Right lobe of liver (tissue), 6 donors: Measurements from ENCODE around the gene ADGRL4. TPM values are rescaled to one million over a fixed set of nuclear protein-coding genes. Genes with fewer than 3 reads are reported as not detected.

Source experiments
- ATAC-seq, 4 donors: fragments of 200-7000 bp; cut with Tn5 transposase; one replicate each; pipeline ENCODE4 v1.9.1; 2020; ENCODE audit warnings: mild to moderate bottlenecking in 4 of 4, moderate library complexity in 4 of 4
- DNase-seq, 3 donors: peaks; one replicate each; pipeline ENCODE4 v3.0.0-alpha.2; 2020
- H3K27ac ChIP-seq, 3 donors: fragments of 200-600 bp; one replicate each; pipeline ENCODE4 v1.8.0; 2022
- H3K27me3 ChIP-seq, 2 donors: fragments of 200-600 bp; one replicate each; pipeline ENCODE4 v1.8.0; 2022
- H3K36me3 ChIP-seq, 4 donors: fragments of 200-600 bp; sonication (generic) in 1 of 4; one replicate each; pipeline versions ENCODE4 v1.5.1 to v1.8.0; 2017 to 2022; ENCODE audit warnings: control low read depth in 1 of 4
- H3K4me1 ChIP-seq, 4 donors: fragments of 200-600 bp; sonication (generic) in 1 of 4; one replicate each; pipeline versions ENCODE4 v1.5.1 to v1.8.0; 2017 to 2022; ENCODE audit warnings: control low read depth in 1 of 4
- H3K4me3 ChIP-seq, 3 donors: fragments of 200-600 bp; one replicate each; pipeline ENCODE4 v1.8.0; 2022
- H3K9me3 ChIP-seq, 4 donors: fragments of 200-600 bp; sonication (generic) in 1 of 4; one replicate each; pipeline versions ENCODE4 v1.5.1 to v1.8.0; 2017 to 2022; ENCODE audit warnings: control low read depth in 1 of 4
- POLR2A ChIP-seq: fragments of 450-650 bp; IDR thresholded peaks from one replicate; pipeline ENCODE4 v1.6.1; 2017; ENCODE audit warnings: antibody characterized with exemption, mild to moderate bottlenecking
- WGBS: methylation state at CpG from one replicate; pipeline ENCODE4 v1.1.6; 2018; ENCODE audit warnings: low coverage, low lambda C conversion rate; ENCODE audit not compliant: insufficient coverage; ENCODE audit errors: missing lambda C conversion rate; 5-methylcytosine and 5-hydroxymethylcytosine counted together
- intact Hi-C, 2 donors: fragments of 100-400 bp; cut with DNase I; formaldehyde crosslinking; loops; one replicate each; pipeline versions ENCODE4 v1.11.2 to v1.14.1; 2022
- total RNA-seq, 6 experiments: library from RNA; depleted of rRNA in 2 of 6; stranded (reverse); fragments of >200 nt in 2 of 6; fragmentation: NEBNext Ultra II Directional in 3 of 6; extraction: Animal tissue kit (Norgen Biotek cat#: 25700) in 3 of 6; gene quantifications; one replicate each; pipeline versions ENCODE4 v1.1.0 to v1.2.4, GENCODE V29; 2016 to 2023
- TF ChIP-seq, protein P1 (sequence below), 4 donors: fragments of 200-600 bp in 3 of 4; fragments of 450-650 bp in 1 of 4; IDR thresholded peaks; one replicate each; pipeline versions ENCODE4 v1.5.1 to v1.8.0; 2016 to 2022; ENCODE audit warnings: antibody characterized with exemption in 4 of 4, mild to moderate bottlenecking in 2 of 4
- donor health status: DM: no; HTN: yes; CAD: no.
- donor health status: DM: no; HTN: no; CAD: no.
- donor health status: DM: no; HTN: no; CAD: no.
- donor health status: DM: no; HTN: yes; CAD: no.
- donor health status: DM: no; HTN: yes; CAD: no.

The ADGRL4 gene
- total RNA-seq, 6 experiments from 2014 or later, result 3.0 to 14.9 (median 6.8) TPM

DNA sequence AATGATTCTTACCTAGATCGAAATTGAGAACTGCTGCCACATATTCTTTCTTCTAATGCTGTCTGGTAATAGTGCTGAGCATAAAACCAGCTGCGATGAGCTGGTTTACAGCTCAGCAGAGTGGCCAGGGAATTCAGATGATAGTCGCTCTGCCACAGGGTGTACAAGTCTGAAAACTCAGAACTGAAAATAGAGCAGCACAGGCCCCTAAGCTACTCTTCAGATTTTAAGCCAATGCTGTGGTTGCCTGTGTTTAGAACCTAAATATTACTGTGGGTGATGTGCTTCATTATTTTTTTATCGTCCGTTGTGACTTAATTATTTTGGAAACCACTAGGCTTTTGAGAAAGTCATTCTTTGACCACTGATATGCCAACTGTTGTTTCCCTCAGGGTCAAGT, 152.0 kb downstream of the ADGRL4 start:
- no peak overlapping the region for H3K27ac ChIP-seq
- no peaks in the 10 kb centered on the region for H3K27me3 ChIP-seq
- H3K9me3 ChIP-seq, result no peaks in the 10 kb centered on the region
- ATAC-seq (no peak), DNase-seq (no peak)
- WGBS, result 48% methylated on average over 5 of the region's 5 CpGs
- intact Hi-C loops, result no loop called here
- H3K4me3 ChIP-seq, result no peak overlapping the region
- TF ChIP-seq, protein P1, sequence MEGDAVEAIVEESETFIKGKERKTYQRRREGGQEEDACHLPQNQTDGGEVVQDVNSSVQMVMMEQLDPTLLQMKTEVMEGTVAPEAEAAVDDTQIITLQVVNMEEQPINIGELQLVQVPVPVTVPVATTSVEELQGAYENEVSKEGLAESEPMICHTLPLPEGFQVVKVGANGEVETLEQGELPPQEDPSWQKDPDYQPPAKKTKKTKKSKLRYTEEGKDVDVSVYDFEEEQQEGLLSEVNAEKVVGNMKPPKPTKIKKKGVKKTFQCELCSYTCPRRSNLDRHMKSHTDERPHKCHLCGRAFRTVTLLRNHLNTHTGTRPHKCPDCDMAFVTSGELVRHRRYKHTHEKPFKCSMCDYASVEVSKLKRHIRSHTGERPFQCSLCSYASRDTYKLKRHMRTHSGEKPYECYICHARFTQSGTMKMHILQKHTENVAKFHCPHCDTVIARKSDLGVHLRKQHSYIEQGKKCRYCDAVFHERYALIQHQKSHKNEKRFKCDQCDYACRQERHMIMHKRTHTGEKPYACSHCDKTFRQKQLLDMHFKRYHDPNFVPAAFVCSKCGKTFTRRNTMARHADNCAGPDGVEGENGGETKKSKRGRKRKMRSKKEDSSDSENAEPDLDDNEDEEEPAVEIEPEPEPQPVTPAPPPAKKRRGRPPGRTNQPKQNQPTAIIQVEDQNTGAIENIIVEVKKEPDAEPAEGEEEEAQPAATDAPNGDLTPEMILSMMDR (IDR thresholded peaks at IDR 0.05), result no peak
- TF ChIP-seq POLR2A, result no peak
- no peaks in the 10 kb centered on the region for H3K4me1 ChIP-seq
- H3K36me3 ChIP-seq, result no peaks in the 10 kb centered on the region

DNA sequence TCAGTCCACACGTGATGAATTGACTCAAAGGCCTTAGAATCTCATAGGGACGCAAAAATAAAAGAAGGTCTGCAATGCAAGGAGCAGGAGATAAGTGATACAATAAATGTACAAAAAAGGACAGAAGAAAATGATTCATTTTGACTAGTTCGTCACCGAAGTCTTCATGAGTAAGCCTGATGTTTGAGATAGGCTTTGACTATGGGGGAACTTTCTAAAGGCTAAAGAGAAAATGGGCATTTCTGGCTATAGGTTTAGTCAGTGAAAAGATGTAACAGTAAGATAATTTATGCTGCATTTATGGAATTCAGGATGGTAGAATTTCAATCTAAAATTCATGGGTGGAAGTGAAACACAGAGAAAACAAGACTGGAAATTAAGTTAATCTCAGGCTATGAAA, 163.0 kb downstream of the ADGRL4 start:
- H3K36me3 ChIP-seq, result no peaks in the 10 kb centered on the region
- ATAC-seq (no peak), DNase-seq (no peak)
- H3K27me3 ChIP-seq, result no peaks in the 10 kb centered on the region
- H3K4me3 ChIP-seq, result no peak overlapping the region
- TF ChIP-seq POLR2A, result no peak
- TF ChIP-seq, protein P1 (IDR thresholded peaks at IDR 0.05), result no peak
- no peaks in the 10 kb centered on the region for H3K9me3 ChIP-seq
- WGBS, result 59% methylated on average over 4 of the region's 4 CpGs
- intact Hi-C loops, result no loop called here
- H3K4me1 ChIP-seq, result no peaks in the 10 kb centered on the region
- H3K27ac ChIP-seq, result no peak overlapping the region

DNA sequence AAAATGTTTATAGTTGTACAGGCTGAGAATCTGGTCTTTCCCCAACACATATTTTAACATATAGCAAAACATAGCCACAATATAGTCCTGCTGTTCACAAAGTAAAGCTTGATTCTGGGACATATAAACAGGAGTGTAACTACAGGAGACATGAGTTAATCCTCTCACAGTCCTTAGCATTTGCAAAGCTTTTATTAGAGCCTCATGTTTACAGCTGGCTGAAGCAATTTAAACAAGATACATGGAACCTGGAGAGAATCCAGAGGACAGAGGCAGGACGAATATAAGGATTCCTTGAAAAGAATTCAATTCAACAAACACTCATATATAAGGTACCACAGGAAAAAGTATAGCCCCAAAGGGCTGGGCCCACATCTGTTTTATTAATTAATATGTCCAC, 163.4 kb downstream of the ADGRL4 start:
- Histone ChIP-seq H3K27me3 (no peaks in the 10 kb centered on the region), H3K36me3 (no peaks in the 10 kb centered on the region), H3K9me3 (no peaks in the 10 kb centered on the region), H3K4me3 (no peak overlapping the region), H3K4me1 (no peaks in the 10 kb centered on the region), H3K27ac (no peak overlapping the region)
- no peak for DNase-seq
- 31% methylated on average over 1 of the region's 1 CpG for WGBS
- intact Hi-C loops, result no loop called here
- TF ChIP-seq, protein P1 (IDR thresholded peaks at IDR 0.05), result no peak
- TF ChIP-seq POLR2A, result no peak
- ATAC-seq, result no peak

DNA sequence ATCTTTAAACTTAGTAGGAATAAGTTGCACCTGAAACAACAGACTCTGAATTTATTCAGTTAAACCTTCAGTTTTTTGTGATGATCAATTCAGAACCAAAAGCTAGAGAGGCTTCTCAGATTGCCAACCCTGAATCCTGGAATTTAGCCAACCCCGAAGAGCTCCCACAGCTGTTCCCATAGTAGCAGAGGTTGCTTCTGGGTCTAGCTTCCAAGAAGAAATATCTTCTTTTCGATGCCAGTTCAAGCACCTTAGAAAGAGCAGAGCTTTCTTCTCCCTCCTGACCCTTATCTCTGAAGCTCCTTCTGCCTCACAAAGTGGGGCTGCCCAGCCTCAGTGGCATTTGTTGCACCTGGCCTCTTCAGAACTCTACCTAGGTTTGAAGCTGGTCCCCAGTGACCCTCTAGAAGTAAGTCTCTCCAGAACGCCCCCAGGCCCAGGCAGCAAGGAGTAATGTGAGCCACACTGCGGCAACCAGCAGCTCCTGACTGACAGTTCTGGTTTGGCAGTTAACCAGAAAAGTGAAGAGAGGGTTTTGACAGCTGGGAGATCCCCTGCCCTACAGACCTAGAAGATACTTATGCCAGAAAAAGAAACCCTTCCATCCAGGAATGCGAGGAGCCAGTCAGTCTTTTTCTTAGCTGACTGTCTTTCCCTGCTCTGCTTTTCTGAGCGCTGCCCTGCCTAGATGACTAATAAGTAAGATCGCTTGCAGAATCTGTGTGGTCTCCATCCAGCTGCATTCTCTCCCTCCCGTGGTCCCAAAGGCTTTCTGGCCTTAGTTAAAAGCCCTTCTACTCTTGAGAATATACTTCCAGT, 165.9 kb downstream of the ADGRL4 start:
- Histone ChIP-seq H3K4me3 (no peak overlapping the region), H3K4me1 (no peaks in the 10 kb centered on the region), H3K36me3 (no peaks in the 10 kb centered on the region), H3K9me3 (no peaks in the 10 kb centered on the region), H3K27me3 (no peaks in the 10 kb centered on the region), H3K27ac (no peak overlapping the region)
- no peak for DNase-seq
- 34% methylated on average over 8 of the region's 8 CpGs for WGBS
- intact Hi-C loops, result no loop called here
- no peak for ATAC-seq
- no peak for TF ChIP-seq POLR2A
- TF ChIP-seq, protein P1 (IDR thresholded peaks at IDR 0.05), result no peak
